ENCODE data around the gene CCDC137. TPM values are rescaled to one million over a fixed set of nuclear protein-coding genes. Genes with fewer than 3 reads are reported as not detected.

Gene CCDC137
- polyA plus RNA-seq, 3 donors = 2.4 to 8.8 (median 3.6) TPM

DNA sequence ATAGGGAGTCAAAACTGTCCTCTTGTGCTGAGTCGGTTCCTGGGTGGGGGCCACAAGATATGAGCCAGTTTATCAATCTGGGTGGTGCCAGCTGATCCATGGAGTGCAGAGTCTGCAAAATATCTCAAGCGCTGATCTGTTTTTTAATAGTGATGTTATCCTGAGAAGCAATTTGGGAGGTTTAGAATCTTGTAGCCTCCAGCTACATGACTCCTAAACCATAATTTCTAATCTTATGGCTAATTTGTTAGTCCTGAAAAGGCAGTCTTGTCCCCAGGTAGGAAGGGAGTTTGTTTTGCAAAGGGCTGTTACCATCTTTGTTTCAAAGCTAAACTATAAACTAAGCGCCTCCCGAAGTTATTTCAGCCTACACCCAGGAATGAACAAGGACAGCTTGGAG lies 27.9 kb upstream of the CCDC137 start:
- no peak overlapping the region for H3K4me3 ChIP-seq (replicated peaks in 1 of 3; ENCODE audit: low read depth in 2 of 3, low read length in 3 of 3)
- H3K4me2 ChIP-seq (replicated peaks; ENCODE audit: extremely low read depth, low read length, poor library complexity, severe bottlenecking) = no peak overlapping the region
- Mint-ChIP-seq H3K9me3 (no peaks in the 10 kb centered on the region), H3K4me1 (peaks cover 18% of the 10 kb centered on the region), H3K36me3 (no peaks in the 10 kb centered on the region), H3K27me3 (ENCODE audit: low read depth in 3 of 3) (peaks cover 0 to 6% (median 0%) of the 10 kb centered on the region in 3 donors), H3K4me3 (no peak overlapping the region), H3K27ac (no peak overlapping the region)
- H2AFZ ChIP-seq (ENCODE audit: insufficient read depth, low read depth, low read length, poor library complexity, severe bottlenecking) = no peak overlapping the region
- H3K27ac ChIP-seq (ENCODE audit: low read depth in 1 of 2, low read length in 2 of 2) = no peak overlapping the region
- H3K79me2 ChIP-seq (ENCODE audit: insufficient read depth, low read length) = peaks cover 31% of the 10 kb centered on the region
- TF ChIP-seq, protein P1, sequence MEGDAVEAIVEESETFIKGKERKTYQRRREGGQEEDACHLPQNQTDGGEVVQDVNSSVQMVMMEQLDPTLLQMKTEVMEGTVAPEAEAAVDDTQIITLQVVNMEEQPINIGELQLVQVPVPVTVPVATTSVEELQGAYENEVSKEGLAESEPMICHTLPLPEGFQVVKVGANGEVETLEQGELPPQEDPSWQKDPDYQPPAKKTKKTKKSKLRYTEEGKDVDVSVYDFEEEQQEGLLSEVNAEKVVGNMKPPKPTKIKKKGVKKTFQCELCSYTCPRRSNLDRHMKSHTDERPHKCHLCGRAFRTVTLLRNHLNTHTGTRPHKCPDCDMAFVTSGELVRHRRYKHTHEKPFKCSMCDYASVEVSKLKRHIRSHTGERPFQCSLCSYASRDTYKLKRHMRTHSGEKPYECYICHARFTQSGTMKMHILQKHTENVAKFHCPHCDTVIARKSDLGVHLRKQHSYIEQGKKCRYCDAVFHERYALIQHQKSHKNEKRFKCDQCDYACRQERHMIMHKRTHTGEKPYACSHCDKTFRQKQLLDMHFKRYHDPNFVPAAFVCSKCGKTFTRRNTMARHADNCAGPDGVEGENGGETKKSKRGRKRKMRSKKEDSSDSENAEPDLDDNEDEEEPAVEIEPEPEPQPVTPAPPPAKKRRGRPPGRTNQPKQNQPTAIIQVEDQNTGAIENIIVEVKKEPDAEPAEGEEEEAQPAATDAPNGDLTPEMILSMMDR (IDR thresholded peaks at IDR 0.05) = no peak
- H3K27me3 ChIP-seq (ENCODE audit: control insufficient read depth in 2 of 2, insufficient read depth in 2 of 2, low read length in 2 of 2) = no peaks in the 10 kb centered on the region
- H3K9me3 ChIP-seq (replicated peaks in 1 of 2; ENCODE audit: control insufficient read depth in 1 of 2, insufficient read depth in 1 of 2, low read length in 2 of 2) = no peaks in the 10 kb centered on the region
- no peak overlapping the region for H3K9ac ChIP-seq (ENCODE audit: insufficient read depth, low read length, poor library complexity, severe bottlenecking)
- H3K4me1 ChIP-seq (ENCODE audit: control insufficient read depth in 1 of 2, insufficient read depth in 2 of 2, low read length in 2 of 2) = peaks cover 17 to 20% of the 10 kb centered on the region in 2 donors
- WGBS (ENCODE audit: insufficient coverage) = 100% methylated on average over 1 of the region's 4 CpGs
- DNase-seq = no peak
- no peaks in the 10 kb centered on the region for H3K36me3 ChIP-seq (replicated peaks in 1 of 2; ENCODE audit: control insufficient read depth in 1 of 2, insufficient read depth in 2 of 2, low read length in 2 of 2)
- intact Hi-C loops (cut with micrococcal nuclease) = no loop called here
- peaks cover 25% of the 10 kb centered on the region for H4K20me1 ChIP-seq (ENCODE audit: insufficient read depth, low read length)

DNA sequence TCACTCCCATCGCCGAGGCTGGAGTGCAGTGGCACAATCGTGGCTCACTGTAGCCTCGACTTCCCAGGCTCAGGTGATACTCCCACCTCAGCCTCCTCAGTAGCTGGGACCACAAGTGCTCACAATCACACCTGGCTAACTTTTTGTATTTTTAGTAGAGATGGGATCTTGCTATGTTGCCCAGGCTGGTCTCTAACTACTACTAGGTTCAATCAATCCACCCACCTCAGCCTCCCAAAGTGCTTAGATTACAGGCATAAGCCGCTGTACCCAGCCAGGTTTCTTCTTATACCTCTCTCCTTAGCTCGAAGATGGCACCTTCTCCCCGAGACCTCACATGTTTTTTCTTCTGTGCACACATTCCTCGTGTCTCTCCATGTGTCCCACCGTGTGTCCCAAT lies 26.5 kb upstream of the CCDC137 start:
- H3K27ac Mint-ChIP-seq = no peak overlapping the region
- Histone ChIP-seq H2AFZ (ENCODE audit: insufficient read depth, low read depth, low read length, poor library complexity, severe bottlenecking) (no peak overlapping the region), H3K4me3 (replicated peaks in 1 of 3; ENCODE audit: low read depth in 2 of 3, low read length in 3 of 3) (no peak overlapping the region), H3K79me2 (ENCODE audit: insufficient read depth, low read length) (peaks cover 18% of the 10 kb centered on the region), H3K4me1 (ENCODE audit: control insufficient read depth in 1 of 2, insufficient read depth in 2 of 2, low read length in 2 of 2) (peaks cover 17 to 20% of the 10 kb centered on the region in 2 donors), H3K27ac (ENCODE audit: low read depth in 1 of 2, low read length in 2 of 2) (no peak overlapping the region), H4K20me1 (ENCODE audit: insufficient read depth, low read length) (peaks cover 16% of the 10 kb centered on the region), H3K9me3 (replicated peaks in 1 of 2; ENCODE audit: control insufficient read depth in 1 of 2, insufficient read depth in 1 of 2, low read length in 2 of 2) (no peaks in the 10 kb centered on the region), H3K4me2 (replicated peaks; ENCODE audit: extremely low read depth, low read length, poor library complexity, severe bottlenecking) (no peak overlapping the region), H3K9ac (ENCODE audit: insufficient read depth, low read length, poor library complexity, severe bottlenecking) (no peak overlapping the region), H3K27me3 (ENCODE audit: control insufficient read depth in 2 of 2, insufficient read depth in 2 of 2, low read length in 2 of 2) (no peaks in the 10 kb centered on the region), H3K36me3 (replicated peaks in 1 of 2; ENCODE audit: control insufficient read depth in 1 of 2, insufficient read depth in 2 of 2, low read length in 2 of 2) (no peaks in the 10 kb centered on the region)
- TF ChIP-seq, protein P1 (IDR thresholded peaks at IDR 0.05) = no peak
- H3K36me3 Mint-ChIP-seq = no peaks in the 10 kb centered on the region
- no peak overlapping the region for H3K4me3 Mint-ChIP-seq
- 100% methylated on average over 3 of the region's 9 CpGs for WGBS (ENCODE audit: insufficient coverage)
- H3K4me1 Mint-ChIP-seq = peaks cover 17% of the 10 kb centered on the region
- no peaks in the 10 kb centered on the region for H3K9me3 Mint-ChIP-seq
- DNase-seq = no peak
- intact Hi-C loops (cut with micrococcal nuclease) = no loop called here
- H3K27me3 Mint-ChIP-seq (ENCODE audit: low read depth in 3 of 3) = peaks cover 0 to 6% (median 0%) of the 10 kb centered on the region in 3 donors
